Neural cell (in vitro differentiated cells): Measurements from ENCODE around the gene ANKRD7. TPM values are rescaled to one million over a fixed set of nuclear protein-coding genes. Genes with fewer than 3 reads are reported as not detected.

Source experiments
- H2AFZ ChIP-seq: fragments of 200-600, 300-800 bp; sonication (generic), shearing (Covaris generic); 2 replicates; pipeline ENCODE4 v1.6.0; 2014; ENCODE audit warnings: low read depth, mild to moderate bottlenecking, antibody characterized with exemption, low read length, moderate library complexity
- H3F3A ChIP-seq: fragments of 200-600 bp; shearing (Covaris generic); 2 replicates; pipeline ENCODE4 v1.6.1; 2016; ENCODE audit warnings: mild to moderate bottlenecking, moderate library complexity, mixed read lengths, antibody characterized with exemption, low read length; ENCODE audit not compliant: insufficient read depth, poor library complexity, severe bottlenecking
- H3K27ac ChIP-seq: fragments of 200-600, 300-800 bp; sonication (generic), shearing (Covaris generic); 2 replicates; pipeline ENCODE4 v1.5.1; 2014; ENCODE audit warnings: mild to moderate bottlenecking, low read length, moderate library complexity
- H3K27me3 ChIP-seq: fragments of 300-800, 200-600 bp; sonication (generic), shearing (Covaris generic); 2 replicates; pipeline ENCODE4 v1.6.0; 2014; ENCODE audit warnings: mild to moderate bottlenecking, low read depth, low read length, moderate library complexity; ENCODE audit not compliant: insufficient read depth
- H3K36me3 ChIP-seq: fragments of 300-800, 200-600 bp; sonication (generic), shearing (Covaris generic); 2 replicates; pipeline ENCODE4 v1.5.1; 2014; ENCODE audit warnings: mild to moderate bottlenecking, antibody characterized with exemption, low read length, moderate library complexity; ENCODE audit not compliant: insufficient read depth
- H3K4me2 ChIP-seq: fragments of 300-800, 200-600 bp; sonication (generic), shearing (Covaris generic); 2 replicates; pipeline ENCODE4 v1.6.0; 2014; ENCODE audit warnings: mild to moderate bottlenecking, low read length
- H3K4me3 ChIP-seq: fragments of 300-800, 200-600 bp; sonication (generic), shearing (Covaris generic); 2 replicates; pipeline ENCODE4 v1.5.1; 2014; ENCODE audit warnings: mild to moderate bottlenecking, low read length, moderate library complexity
- H3K79me2 ChIP-seq: fragments of 200-600 bp; shearing (Covaris generic); replicated peaks from 2 replicates; pipeline ENCODE4 v1.6.0; 2014; ENCODE audit warnings: mild to moderate bottlenecking, low read length, moderate library complexity; ENCODE audit not compliant: insufficient read depth
- H3K9ac ChIP-seq: fragments of 300-800, 200-600 bp; sonication (generic), shearing (Covaris generic); 2 replicates; pipeline ENCODE4 v1.6.1; 2016; ENCODE audit warnings: mild to moderate bottlenecking, low read length, mixed read lengths
- H3K9me2 ChIP-seq: fragments of 200-600 bp; shearing (Covaris generic); 2 replicates; pipeline ENCODE4 v1.6.1; 2016; ENCODE audit warnings: mild to moderate bottlenecking, low read length, mixed read lengths; ENCODE audit not compliant: insufficient read depth
- H3K9me3 ChIP-seq: fragments of 200-600, 300-800 bp; sonication (generic), shearing (Covaris generic); 2 replicates; pipeline ENCODE4 v1.6.1; 2016; ENCODE audit warnings: mild to moderate bottlenecking, mixed run types, low read length, moderate library complexity, mixed read lengths
- H4K20me1 ChIP-seq: fragments of 200-600 bp; shearing (Covaris generic); 2 replicates; pipeline ENCODE4 v1.6.1; 2016; ENCODE audit warnings: mild to moderate bottlenecking, mixed run types; ENCODE audit not compliant: insufficient read depth
- EP300 ChIP-seq: fragments of 450-650 bp; conservative IDR thresholded peaks from 2 replicates; pipeline ENCODE4 v1.6.1; 2014; ENCODE audit warnings: antibody characterized with exemption, mild to moderate bottlenecking, moderate library complexity; ENCODE audit not compliant: poor library complexity, severe bottlenecking
- EZH2 ChIP-seq: fragments of 200-600, 300-800 bp; shearing (Covaris generic), sonication (generic); IDR thresholded peaks from 2 replicates; pipeline ENCODE4 v1.6.1; 2014; ENCODE audit warnings: antibody characterized with exemption, low read length, borderline replicate concordance, mild to moderate bottlenecking; ENCODE audit not compliant: insufficient read depth, poor library complexity, severe bottlenecking
- MXI1 ChIP-seq: fragments of 450-650 bp; conservative IDR thresholded peaks from 2 replicates; pipeline ENCODE4 v1.6.1; 2014; ENCODE audit warnings: antibody characterized with exemption, mild to moderate bottlenecking; ENCODE audit not compliant: poor library complexity, severe bottlenecking
- POLR2AphosphoS5 ChIP-seq: IDR thresholded peaks from 2 replicates; pipeline ENCODE4 v1.6.1; 2012
- RAD21 ChIP-seq: fragments of 450-650 bp; conservative IDR thresholded peaks from 2 replicates; pipeline ENCODE4 v1.6.1; 2014; ENCODE audit warnings: antibody characterized with exemption, mild to moderate bottlenecking, moderate library complexity
- SMC3 ChIP-seq: fragments of 450-650 bp; conservative IDR thresholded peaks from 2 replicates; pipeline ENCODE4 v1.6.1; 2014; ENCODE audit warnings: antibody characterized with exemption, mild to moderate bottlenecking, moderate library complexity; ENCODE audit not compliant: poor library complexity
- TAF1 ChIP-seq: IDR thresholded peaks from 2 replicates; pipeline ENCODE4 v1.6.1; 2012; ENCODE audit warnings: low read depth
- polyA plus RNA-seq: library from polyadenylated mRNA; depleted of rRNA; stranded (reverse); fragments of >200 nt; gene quantifications from 2 replicates; pipeline ENCODE4 v1.2.3, GENCODE V29; 2014
- TF ChIP-seq, protein P1 (sequence below): fragments of 450-650 bp; IDR thresholded peaks from 2 replicates; pipeline ENCODE4 v1.5.1; 2014; ENCODE audit warnings: antibody characterized with exemption, mild to moderate bottlenecking, moderate library complexity; ENCODE audit not compliant: poor library complexity, severe bottlenecking
- TF ChIP-seq, protein P2 (sequence below): IDR thresholded peaks from 2 replicates; pipeline ENCODE4 v1.6.1; 2012; ENCODE audit warnings: borderline replicate concordance

Gene ANKRD7
- polyA plus RNA-seq, 1 donor from 2014 or later = not detected

DNA sequence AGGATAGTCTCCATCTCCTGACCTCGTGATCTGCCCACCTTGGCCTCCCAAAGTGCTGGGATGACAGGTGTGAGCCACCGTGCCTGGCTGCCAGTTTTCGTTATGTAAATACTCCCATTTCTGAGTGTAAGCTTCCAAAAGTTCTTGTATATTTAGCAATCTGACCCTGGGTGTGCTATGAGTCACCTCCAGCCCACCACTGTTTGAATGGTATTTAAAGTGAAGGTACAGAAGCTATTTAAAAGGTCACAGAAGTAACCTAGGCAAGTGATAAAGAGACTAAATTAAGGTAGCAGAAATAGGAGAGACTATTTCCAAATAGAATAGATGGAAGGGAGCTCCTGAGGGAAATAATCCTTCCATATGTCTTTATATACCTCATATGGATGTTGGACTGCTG lies 3.9 kb upstream of the ANKRD7 start:
- Histone ChIP-seq H3K9ac (no peak overlapping the region), H3K4me3 (no peak overlapping the region), H3K36me3 (no peaks in the 10 kb centered on the region), H3K79me2 (no peaks in the 10 kb centered on the region), H4K20me1 (no peaks in the 10 kb centered on the region), H3F3A (no peaks in the 10 kb centered on the region), H3K27ac (no peak overlapping the region), H3K4me2 (no peak overlapping the region), H3K9me3 (no peaks in the 10 kb centered on the region), H3K27me3 (no peaks in the 10 kb centered on the region), H3K9me2 (no peaks in the 10 kb centered on the region), H2AFZ (no peak overlapping the region)
- TF ChIP-seq TAF1 = no peak
- TF ChIP-seq EZH2 = no peak
- TF ChIP-seq, protein P1, sequence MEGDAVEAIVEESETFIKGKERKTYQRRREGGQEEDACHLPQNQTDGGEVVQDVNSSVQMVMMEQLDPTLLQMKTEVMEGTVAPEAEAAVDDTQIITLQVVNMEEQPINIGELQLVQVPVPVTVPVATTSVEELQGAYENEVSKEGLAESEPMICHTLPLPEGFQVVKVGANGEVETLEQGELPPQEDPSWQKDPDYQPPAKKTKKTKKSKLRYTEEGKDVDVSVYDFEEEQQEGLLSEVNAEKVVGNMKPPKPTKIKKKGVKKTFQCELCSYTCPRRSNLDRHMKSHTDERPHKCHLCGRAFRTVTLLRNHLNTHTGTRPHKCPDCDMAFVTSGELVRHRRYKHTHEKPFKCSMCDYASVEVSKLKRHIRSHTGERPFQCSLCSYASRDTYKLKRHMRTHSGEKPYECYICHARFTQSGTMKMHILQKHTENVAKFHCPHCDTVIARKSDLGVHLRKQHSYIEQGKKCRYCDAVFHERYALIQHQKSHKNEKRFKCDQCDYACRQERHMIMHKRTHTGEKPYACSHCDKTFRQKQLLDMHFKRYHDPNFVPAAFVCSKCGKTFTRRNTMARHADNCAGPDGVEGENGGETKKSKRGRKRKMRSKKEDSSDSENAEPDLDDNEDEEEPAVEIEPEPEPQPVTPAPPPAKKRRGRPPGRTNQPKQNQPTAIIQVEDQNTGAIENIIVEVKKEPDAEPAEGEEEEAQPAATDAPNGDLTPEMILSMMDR = no peak
- no peak for TF ChIP-seq RAD21
- TF ChIP-seq SMC3 = no peak
- no peak for TF ChIP-seq MXI1
- TF ChIP-seq, protein P2, sequence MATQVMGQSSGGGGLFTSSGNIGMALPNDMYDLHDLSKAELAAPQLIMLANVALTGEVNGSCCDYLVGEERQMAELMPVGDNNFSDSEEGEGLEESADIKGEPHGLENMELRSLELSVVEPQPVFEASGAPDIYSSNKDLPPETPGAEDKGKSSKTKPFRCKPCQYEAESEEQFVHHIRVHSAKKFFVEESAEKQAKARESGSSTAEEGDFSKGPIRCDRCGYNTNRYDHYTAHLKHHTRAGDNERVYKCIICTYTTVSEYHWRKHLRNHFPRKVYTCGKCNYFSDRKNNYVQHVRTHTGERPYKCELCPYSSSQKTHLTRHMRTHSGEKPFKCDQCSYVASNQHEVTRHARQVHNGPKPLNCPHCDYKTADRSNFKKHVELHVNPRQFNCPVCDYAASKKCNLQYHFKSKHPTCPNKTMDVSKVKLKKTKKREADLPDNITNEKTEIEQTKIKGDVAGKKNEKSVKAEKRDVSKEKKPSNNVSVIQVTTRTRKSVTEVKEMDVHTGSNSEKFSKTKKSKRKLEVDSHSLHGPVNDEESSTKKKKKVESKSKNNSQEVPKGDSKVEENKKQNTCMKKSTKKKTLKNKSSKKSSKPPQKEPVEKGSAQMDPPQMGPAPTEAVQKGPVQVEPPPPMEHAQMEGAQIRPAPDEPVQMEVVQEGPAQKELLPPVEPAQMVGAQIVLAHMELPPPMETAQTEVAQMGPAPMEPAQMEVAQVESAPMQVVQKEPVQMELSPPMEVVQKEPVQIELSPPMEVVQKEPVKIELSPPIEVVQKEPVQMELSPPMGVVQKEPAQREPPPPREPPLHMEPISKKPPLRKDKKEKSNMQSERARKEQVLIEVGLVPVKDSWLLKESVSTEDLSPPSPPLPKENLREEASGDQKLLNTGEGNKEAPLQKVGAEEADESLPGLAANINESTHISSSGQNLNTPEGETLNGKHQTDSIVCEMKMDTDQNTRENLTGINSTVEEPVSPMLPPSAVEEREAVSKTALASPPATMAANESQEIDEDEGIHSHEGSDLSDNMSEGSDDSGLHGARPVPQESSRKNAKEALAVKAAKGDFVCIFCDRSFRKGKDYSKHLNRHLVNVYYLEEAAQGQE = no peak
- TF ChIP-seq POLR2AphosphoS5 = no peak

DNA sequence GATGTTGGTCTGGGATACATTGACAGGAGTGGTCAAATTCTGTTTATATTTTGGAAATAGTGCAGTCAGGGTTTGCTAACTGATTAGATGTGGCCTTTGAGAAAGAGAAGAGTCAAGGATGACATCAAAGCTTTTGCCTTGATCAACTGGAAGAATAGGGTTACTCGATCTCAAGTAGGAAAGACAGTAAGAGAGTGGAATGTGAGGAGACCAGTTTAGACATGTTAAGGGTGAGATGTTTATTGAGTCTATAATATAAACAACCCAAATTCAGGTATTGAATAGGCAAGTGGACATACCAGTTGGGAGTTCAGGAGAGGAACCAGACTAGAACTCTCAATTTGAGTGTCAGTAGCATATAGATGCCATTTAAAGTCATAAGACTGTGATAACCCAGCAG lies 1.9 kb upstream of the ANKRD7 start:
- H3K9ac ChIP-seq = no peak overlapping the region
- no peaks in the 10 kb centered on the region for H4K20me1 ChIP-seq
- no peaks in the 10 kb centered on the region for H3K79me2 ChIP-seq
- H3K4me2 ChIP-seq = no peak overlapping the region
- H2AFZ ChIP-seq = no peak overlapping the region
- H3K36me3 ChIP-seq = no peaks in the 10 kb centered on the region
- no peak overlapping the region for H3K4me3 ChIP-seq
- no peaks in the 10 kb centered on the region for H3K9me2 ChIP-seq
- no peaks in the 10 kb centered on the region for H3F3A ChIP-seq
- H3K9me3 ChIP-seq = no peaks in the 10 kb centered on the region
- H3K27me3 ChIP-seq = no peaks in the 10 kb centered on the region
- no peak overlapping the region for H3K27ac ChIP-seq
- no peak for TF ChIP-seq MXI1
- TF ChIP-seq, protein P1 = no peak
- TF ChIP-seq SMC3 = no peak
- TF ChIP-seq EZH2 = no peak
- TF ChIP-seq EP300 = no peak
- no peak for TF ChIP-seq RAD21
